ENCODE results near the gene GABPA.

DNA sequence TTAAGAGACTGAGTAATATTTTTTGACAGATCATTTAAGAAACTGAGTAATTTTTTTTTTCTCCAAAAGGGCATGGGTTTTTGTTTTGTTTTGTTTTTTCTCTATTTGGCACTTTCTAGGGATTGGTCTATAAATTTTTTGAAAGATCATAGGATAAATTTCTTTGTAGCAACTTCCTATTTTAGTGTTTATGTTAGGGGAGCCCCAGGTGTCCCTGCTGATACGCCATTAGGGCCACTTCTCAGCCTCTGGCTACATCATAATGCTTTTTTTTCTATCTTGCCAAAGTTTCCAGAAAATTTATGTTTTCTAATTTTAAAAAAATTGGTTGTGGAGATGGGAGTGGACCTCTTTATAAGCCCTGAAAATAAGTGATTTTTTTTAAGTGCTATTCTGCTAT is 2.6 kb downstream of the GABPA start:
- TF ChIP-seq, protein P1, sequence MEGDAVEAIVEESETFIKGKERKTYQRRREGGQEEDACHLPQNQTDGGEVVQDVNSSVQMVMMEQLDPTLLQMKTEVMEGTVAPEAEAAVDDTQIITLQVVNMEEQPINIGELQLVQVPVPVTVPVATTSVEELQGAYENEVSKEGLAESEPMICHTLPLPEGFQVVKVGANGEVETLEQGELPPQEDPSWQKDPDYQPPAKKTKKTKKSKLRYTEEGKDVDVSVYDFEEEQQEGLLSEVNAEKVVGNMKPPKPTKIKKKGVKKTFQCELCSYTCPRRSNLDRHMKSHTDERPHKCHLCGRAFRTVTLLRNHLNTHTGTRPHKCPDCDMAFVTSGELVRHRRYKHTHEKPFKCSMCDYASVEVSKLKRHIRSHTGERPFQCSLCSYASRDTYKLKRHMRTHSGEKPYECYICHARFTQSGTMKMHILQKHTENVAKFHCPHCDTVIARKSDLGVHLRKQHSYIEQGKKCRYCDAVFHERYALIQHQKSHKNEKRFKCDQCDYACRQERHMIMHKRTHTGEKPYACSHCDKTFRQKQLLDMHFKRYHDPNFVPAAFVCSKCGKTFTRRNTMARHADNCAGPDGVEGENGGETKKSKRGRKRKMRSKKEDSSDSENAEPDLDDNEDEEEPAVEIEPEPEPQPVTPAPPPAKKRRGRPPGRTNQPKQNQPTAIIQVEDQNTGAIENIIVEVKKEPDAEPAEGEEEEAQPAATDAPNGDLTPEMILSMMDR (IDR thresholded peaks at IDR 0.05), result no peak
- TF ChIP-seq POLR2A (IDR thresholded peaks at IDR 0.05), result no peak

Measured in esophagus squamous epithelium (tissue), 4 donors.